GM21390 (cell line): Measurements from ENCODE around the gene ATF3.
"Not testable (repeated sequence)": the region's sequence is repeated elsewhere in the genome, so short reads cannot be mapped to it uniquely, and the experiment has no call there.

Experiments
- ATAC-seq: cut with Tn5 transposase; IDR thresholded peaks from one replicate; pipeline ENCODE4 v1.9.1; 2021; ENCODE audit not compliant: unreplicated experiment

Gene ATF3

DNA sequence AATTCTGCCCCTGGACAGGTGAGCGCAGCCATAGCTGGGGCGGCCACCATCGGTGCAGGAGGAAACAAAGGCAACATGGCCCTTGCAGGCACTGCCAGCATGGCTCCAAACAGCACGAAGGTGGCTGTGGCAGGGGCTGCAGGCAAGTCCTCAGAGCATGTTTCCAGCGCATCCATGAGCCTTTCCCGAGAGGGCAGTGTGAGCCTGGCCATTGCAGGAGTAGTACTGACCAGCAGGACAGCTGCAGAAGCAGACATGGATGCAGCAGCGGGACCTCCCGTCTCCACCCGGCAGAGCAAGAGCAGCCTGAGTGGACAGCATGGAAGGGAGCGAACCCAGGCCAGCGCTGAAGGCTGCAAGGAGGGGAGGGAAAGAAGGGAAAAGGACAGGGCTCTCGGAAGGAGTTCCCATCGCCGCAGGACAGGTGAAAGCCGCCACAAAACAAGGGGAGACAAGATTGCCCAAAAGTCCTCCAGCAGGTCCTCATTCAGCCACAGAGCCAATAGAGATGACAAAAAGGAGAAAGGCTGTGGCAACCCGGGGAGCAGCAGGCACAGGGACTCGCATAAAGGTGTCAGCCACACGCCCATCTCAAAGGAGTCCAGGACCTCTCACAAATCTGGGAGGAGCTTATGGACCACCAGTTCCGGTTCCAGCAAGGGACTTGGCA is 17.4 kb downstream of the ATF3 start:
- no peak for ATAC-seq

DNA sequence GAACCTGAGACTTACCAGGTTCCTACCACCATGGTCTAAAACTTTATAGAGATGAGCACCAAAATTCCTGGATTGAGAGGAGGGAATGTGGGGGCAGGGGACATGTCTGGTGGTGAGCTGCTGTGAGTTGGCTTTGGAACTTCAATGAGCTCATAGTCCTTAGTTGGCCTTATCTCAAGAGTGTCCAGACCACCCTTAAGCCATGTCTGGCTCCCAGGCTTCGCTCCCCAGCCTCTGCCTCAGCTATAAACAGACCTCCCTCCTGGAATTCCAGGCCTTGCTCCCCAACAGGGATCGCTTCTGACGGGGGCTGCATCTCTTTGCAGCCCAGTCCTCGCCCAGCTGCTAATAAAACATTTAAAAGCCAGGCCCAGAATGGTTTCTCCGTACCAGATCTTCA is 19.5 kb downstream of the ATF3 start:
- no peak for ATAC-seq

DNA sequence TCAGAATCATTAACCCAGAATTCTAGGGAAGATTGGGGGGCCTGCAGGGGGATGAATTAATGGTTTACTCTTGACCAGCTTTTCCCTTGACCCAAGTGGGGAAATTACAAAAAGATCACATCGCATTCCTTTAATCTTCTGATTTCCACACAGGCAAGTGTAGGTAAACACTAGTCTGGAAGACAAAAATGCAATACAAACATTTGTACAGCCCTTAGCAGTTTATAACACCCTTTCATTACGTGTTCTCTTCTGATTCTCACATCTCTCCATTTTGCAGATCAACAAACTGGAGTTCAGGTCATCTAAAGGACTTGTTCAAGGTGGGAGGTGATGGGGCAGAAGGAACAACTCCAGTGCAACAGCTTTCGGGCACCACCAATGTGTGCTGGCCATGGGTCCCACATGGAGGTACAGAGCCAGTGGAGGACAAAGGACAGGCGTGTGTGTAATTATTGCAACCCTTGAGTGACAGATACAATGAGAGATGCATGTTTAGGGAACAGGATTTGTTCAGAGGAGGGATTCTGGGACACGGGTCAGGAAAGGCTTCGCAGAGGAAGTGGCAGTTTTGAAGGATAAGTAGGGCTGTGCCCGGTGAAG is 20.4 kb downstream of the ATF3 start:
- ATAC-seq, result no peak

DNA sequence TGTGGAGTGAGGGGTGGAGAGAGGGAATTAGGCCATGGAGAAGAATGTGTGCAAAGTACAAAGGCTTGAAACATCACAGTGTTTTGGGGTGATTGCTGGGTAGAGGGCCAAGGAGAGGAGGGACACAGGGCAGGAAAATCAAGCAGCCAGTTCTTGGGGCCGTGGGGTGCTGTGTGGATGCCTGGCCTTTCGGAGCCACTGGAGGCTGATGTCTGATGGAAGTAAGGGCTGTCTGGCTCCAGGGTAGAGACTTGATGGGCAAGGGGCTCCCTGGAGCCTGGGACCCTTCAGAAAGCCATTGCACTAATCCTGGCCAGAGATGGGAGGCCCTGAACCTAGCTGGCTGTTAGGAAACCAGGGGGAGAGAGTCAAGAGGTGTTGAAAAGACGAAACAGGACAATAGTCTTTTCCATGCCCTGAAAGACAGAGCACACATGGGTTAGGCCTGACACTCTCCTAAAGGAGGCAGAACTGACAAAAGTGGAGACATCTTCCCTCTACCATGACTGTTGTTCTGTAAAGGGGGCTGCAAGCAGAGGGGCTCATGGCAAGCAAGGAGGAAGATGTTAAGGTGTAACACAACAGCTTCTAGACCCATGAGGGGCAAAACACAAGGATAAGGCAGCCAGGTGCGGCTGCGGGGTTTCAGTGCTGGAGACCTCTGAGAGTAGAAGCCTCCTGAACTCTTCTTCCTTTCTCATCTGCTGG is 21.0 kb downstream of the ATF3 start:
- ATAC-seq, result no peak

DNA sequence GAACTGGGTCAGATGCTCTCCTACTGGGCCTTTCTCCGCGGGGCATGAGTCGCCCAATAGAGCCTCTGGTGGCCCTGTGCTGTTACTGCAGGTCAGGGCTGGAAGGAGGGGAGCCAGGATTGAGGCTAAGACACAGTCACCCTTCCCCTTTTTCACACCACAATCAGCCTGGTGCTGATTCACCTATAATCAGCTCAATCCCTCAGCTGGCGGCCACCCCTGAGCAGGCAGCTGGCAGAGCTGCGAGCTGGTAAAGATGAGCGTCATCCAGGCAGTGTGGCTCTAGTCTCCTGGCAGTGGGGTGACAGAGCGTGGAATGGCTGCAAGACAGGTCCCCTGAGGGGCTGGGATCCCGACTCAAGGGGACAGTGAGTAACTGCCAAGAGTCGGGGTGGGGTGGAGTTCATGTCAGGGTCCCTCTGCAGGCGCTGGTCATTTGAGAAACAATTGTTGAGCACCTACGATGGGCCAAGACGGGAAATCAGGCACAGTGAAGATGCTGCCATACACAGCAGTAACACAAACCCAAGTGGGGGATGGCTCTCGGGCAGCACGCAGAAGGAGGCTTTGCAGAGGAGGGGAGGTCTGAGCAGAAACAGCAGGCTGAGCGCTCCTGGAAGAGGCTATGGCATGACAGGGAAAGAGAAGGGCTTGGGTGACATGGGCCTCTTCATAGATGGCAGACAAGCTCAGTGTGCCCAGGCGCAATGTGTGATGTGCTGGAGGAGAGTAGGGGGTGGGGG is 21.8 kb downstream of the ATF3 start:
- peak; percentile 97 for ATAC-seq

DNA sequence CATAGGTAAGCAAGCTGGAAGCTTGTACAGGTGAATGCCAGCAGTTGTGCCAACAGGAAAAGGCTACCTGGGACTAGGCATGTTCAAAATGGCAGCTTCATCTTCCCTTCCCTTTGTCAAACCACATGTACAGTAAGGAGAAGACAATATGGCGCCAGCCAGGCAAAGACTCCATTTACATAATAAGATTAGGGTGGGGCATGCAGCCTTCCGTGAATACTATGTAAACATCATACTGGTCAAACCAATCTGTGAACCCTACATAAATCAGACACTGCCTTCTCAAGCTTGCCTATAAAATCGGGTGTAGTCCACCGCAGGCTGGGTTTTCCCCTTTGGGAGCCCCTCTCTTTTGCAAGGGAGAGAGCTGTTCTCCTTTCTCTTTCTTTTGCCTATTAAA is 24.6 kb downstream of the ATF3 start:
- no peak for ATAC-seq

DNA sequence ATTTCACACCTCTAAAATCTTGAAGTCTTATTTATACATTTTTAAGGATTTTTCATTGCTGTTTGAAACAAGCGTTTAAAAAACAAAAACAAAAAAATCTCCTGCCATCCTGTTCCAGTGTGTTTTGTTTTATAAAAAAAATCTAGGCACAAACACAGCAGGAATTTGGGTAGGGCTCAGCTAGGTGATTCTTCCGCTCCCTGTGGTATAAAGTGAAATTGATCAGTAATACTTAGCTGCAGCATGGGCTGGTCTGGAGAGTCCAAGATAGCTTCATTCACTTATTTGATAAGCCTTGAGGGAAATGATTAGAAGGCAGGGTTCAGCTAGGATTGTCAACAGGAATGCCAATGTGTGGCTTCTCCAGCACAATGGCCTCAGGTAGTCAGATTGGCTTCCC is 25.7 kb downstream of the ATF3 start:
- ATAC-seq, result no peak

DNA sequence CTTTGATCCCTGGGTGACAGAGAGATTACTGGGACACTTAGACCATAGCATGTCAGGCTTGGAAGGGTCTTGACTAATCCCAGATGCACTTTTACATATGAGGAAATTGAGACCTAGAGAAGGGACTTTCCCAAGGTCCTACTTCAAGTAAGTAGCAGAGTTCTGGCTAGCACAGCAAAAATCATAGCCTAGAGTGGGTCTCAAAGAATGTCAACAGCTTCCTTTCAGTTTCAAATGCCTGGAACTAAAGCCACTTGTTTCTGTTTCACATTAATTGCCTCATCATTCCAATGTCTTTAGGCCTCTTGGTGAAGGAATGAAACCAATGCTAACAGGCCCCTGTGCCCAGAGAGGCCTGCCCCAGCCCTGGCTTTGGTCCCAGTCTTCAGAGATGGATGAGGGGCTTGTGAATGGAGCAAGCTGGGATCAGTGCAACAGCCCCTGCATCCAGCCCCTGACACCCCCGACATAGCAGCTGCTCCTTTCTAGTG is 26.6 kb downstream of the ATF3 start:
- ATAC-seq, result no peak

DNA sequence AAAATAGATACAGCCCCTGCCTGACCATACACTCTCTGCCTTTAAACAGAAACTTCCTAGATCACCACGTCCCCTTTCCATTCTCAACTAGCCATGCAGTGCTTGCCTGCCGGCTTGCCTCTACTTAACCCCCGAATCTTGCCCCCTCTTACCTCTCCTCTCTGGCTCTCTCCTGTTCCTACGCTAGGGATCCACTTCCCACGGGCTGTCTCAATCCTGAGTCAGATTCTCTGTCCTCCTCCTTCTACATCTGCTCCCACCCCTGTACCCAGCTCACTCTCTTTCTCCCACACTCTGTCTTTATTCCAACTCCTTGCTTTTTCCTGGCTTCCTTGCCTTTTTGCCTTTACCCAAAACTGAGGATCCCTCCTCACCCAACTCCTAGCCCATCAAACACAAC is 29.3 kb downstream of the ATF3 start:
- no peak for ATAC-seq

DNA sequence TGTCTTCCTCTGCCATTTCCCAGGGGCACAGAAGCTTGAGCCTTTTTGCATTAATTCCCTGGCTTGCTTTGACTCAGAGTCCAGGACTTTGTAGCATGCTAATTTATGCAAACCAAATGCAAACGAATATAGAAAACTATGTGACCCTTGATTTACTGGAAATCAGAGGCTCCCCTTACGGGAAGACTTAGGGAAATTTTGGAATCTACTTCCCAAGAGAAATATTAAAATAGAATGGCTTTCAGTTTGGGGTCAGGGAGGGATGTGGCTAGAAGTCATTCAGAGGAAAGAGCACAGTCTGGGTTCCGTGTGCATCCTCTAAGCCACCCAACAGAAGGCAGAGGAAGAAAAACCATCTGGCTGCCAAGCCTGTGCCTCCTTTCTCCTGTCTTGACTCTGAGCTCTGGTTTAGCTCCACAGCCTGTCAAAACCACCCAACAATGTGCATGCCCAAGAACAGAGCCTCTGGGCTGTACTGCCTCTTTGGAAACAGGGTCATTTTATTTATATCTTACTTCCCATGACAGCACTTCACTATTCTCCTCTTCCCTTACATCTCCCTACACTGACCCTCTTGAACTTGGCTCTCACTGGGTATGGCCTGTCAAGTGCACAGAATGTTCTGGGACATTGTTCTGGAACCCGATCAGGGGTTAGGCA is 30.1 kb downstream of the ATF3 start:
- ATAC-seq, result no peak

DNA sequence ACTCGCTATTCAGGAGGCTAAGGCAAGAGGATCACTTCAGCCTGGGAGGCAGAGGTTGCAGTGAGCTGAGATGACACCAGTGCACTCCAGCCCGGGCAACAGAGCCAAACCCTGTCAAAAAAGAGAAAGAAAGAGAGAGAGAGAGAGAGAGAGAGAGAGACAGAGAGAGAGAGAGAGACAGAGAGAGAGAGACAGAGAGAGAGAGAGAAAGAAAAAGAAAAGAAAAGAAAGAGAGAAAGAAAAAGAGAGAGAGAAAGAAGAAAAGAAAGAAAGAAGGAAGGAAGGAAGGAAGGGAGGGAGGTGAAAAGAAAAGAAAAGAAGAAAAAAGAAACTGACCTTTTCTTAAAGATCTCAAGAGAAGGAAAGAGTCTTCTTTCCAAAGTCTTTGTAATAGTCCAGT is 31.0 kb downstream of the ATF3 start:
- ATAC-seq, result not testable (repeated sequence)

DNA sequence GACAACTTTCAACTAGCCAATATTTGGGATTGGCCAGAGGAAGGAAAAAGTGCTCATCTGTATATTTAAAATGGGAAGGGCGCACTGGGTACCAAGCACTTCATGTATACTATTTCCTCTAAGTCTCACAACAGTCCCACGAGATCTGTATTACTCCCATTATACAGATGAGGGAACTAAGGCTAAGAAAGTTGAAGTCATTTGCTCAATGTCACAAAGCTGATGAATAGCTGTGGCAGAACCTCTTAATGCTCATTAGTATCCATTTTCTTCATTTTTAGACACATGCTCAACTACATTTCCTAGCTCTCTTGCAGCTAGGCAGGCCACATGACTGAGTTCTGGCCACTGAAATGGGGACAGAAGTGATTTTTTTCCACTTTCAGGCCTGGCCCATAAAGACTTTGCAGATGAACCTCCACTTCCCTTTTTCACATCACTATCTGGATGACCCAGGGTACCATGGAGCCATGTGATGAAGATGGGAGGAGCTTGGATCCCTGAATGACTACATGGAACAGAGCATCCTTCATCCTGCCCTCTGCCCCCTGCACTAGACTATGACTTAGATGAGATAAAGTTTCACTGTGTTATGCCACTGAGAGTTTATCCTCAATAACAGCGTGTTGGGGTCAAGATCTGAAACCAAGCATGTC is 31.8 kb downstream of the ATF3 start:
- ATAC-seq, result no peak

DNA sequence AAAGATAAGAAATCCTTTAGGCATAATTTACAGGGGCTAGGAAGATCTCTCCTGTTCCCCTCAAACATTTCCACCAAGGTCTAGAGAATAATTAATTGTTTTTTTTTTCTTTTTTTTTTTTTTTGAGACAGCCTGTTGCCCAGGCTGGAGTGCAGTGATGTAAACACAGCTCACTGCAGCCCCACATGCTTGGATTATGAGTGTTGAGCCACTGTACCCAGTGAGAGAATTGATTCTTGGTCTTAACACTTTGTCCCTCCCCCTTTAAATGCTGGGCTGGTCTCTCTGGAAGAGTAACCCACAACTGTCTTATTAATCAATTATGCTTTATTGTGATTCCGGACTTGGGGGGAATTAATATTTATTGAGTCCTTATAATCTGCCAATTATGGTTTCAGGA is 33.4 kb downstream of the ATF3 start:
- no peak for ATAC-seq

DNA sequence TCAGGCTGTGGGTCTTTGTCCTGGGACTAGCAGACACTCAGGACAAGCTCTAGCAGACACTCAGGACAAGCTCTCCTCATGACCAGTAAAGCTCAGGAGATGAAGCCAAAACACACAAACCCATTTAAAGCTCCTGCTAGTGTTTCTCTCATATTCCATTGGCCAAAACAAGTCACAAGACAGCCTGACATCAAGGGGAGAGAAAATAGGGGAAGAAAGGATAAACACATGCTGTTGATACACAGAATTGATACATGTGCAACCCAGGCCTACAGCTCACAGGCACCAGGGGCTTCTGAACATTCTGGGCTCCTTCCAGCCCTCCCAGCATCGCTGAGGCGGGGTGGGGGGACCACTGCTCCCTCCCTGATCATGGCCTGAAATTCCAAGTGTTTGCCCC is 35.3 kb downstream of the ATF3 start:
- no peak for ATAC-seq

DNA sequence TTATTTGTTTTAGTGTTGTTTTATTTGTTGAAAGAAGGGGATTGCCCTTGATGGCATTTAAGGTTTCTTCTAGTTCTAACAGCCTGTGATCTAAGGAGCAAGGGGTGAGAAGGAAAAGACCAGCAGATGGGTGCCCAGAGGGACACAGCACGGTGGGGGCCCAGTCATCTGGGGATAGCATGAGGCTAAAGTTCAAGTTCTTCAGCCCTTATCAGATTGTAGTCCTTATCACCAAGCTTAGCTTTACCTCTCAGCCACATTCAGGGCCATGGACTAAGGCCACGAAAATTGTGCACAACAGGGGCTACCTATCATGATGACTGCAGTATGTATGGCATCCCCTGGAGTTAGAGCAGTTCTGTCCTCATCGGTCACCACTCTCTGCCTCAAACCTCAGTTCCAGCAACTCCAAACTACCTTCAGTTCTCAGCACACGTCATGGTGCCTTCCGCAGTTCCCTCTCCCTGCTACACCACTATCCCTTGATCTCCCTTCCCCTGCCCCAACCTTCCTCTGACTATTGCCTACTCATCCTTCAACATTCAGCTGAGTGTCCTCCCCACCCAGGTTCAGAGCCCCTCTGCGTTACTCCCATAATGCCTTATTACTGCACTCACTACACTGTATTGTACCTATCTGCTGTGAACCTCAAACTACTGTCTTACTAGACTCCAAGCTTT is 36.4 kb downstream of the ATF3 start:
- ATAC-seq, result no peak

DNA sequence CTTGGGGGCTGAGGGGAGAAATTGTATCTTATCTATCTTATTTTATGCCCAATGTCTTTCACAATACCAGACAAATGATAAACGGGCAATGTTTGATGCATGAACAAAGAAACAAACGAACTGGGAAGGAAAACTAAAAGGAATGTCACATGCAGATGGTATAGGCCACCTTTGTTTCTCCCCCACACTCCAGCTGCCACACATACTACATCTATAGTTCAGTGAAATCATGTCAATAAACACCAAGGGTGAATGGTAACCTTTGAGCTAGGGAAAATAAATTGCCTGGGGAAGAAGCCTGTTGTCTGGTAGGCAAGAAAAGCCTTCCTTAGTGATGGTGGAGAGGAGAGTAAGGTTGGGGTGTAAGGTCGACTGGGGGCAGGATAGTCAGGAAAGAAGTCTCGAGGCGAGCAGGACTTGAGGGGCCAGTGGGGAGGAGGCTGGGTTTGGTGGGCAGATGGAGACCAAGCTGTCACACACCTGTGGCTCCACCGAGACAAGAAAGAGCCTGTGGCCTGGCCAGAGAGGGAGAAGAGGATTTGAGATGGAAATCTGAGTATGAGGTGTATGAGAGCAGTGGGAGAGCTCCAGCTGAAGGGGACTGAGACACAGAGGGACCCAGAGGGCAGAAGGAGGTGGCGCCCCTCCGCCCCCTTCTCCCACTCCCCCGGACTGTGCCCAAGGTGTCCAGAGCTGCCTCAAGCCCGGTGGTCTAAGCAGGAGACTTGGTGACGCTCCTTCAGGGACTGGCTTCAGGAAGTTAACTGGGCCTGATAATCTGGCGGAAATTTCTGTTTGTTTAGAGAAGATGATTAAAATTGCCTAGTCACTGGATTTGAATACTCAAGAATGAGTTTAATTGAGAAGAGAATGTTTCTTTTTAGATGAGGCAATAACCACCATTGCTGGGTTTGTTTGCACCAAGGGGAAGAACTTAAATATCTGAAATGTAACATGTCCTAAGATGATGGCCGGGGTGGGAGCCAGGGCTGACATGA is 37.3 kb downstream of the ATF3 start:
- ATAC-seq, result no peak

DNA sequence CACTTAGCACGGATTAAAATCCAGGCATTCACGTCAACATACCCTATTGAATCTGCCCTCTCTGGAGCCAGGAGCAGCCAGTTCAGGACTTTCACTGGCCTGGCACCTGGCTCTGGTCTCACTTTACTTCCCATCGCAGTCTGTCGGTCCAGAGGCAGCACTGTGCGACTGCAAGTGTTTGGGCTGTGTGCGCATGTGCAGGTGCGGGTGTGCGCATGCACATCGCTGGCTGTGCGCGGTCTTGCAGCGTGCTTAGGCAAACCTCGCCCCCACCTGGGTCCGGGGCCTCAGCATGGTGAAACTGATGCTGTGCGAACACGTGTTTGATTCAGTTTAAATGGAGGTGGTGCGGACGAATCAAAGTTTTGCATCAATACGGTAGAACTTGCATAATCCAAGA is 38.0 kb downstream of the ATF3 start:
- no peak for ATAC-seq

DNA sequence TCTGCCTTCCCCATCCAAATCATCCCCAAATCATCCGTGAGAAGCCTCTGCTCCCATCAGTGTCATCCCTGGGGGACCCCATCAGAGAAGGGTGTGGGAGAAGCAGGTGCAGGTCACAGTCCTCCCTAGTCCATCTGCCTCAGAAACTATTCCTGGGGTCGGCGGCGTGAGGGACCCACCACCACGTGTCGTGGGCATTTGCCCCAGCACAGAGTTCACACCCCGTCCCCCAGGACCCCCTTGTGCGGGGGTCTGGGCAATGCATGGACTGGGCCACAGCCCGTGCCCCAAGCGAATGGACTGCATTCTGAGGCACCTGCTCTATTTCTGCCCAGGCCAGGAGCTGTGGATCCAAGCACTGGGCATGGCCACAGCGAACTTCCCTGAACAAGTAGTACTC is 38.4 kb downstream of the ATF3 start:
- no peak for ATAC-seq

DNA sequence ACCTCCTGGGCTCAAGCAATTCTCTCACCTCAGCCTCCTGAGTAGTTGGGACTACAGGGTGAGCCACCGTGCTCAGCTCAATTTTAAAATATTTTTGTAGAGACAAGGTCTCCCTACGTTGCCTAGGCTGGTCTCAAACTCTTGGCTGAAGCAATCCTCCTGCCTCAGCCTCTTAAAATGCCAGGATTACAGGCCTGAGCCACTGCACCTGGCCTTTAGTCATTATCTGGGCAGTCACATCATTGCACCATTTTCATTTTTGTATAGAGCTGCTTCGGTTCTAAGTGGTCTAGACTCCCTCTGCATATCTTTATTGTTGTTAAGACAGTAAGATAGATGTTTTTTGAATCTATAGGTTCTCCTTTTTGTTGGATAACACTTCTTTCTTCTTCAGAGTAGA is 39.9 kb downstream of the ATF3 start:
- ATAC-seq, result no peak
